Spleen (tissue), 7 donors: ENCODE data around the gene ADAMTSL3.

Source experiments
- POLR2A ChIP-seq, 3 donors: fragments of 450-650 bp; IDR thresholded peaks; one replicate each; pipeline ENCODE4 v1.5.1; 2017; ENCODE audit warnings: antibody characterized with exemption in 3 of 3, mild to moderate bottlenecking in 1 of 3
- TF ChIP-seq, protein P1 (sequence below), 11 experiments: fragments of 200-600 bp in 7 of 11; fragments of 450-650 bp in 4 of 11; sonication (generic) in 4 of 11; IDR thresholded peaks in 8 of 11; conservative IDR thresholded peaks in 3 of 11; 1 replicate in 7 of 11; 2 replicates in 4 of 11; pipeline versions ENCODE4 v1.4.0 to v1.8.0; 2016 to 2021; ENCODE audit warnings: antibody characterized with exemption in 11 of 11, inconsistent platforms in 4 of 11, mild to moderate bottlenecking in 1 of 11
- donor health status: DM: no; HTN: no; CAD: no; lungs with moderate emphysema.
- donor health status: DM: no; HTN: no; CAD: no.
- donor health status: DM: no; HTN: no; CAD: no.

GRCh38 chr15:83732770-83733169, 78.8 kb downstream of the ADAMTSL3 start:
- TF ChIP-seq, protein P1, sequence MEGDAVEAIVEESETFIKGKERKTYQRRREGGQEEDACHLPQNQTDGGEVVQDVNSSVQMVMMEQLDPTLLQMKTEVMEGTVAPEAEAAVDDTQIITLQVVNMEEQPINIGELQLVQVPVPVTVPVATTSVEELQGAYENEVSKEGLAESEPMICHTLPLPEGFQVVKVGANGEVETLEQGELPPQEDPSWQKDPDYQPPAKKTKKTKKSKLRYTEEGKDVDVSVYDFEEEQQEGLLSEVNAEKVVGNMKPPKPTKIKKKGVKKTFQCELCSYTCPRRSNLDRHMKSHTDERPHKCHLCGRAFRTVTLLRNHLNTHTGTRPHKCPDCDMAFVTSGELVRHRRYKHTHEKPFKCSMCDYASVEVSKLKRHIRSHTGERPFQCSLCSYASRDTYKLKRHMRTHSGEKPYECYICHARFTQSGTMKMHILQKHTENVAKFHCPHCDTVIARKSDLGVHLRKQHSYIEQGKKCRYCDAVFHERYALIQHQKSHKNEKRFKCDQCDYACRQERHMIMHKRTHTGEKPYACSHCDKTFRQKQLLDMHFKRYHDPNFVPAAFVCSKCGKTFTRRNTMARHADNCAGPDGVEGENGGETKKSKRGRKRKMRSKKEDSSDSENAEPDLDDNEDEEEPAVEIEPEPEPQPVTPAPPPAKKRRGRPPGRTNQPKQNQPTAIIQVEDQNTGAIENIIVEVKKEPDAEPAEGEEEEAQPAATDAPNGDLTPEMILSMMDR (IDR thresholded peaks at IDR 0.05 in 8 of 11, conservative IDR thresholded peaks at IDR 0.05 in 3 of 11): no peak
- no peak for TF ChIP-seq POLR2A (IDR thresholded peaks at IDR 0.05)
